Activated naive CD4-positive, alpha-beta T cell treated with anti-CD3 and anti-CD28 coated beads, Interleukin-2, amount 50 U/mL, for 16 hours (primary cell): ENCODE data around the gene NKX1-1.

Experiments used
- DNase-seq: peaks from one replicate; pipeline ENCODE4 v3.0.0-alpha.2; 2020

Gene NKX1-1

GRCh38 chr4:1356181-1356998, 49.9 kb downstream of the NKX1-1 start:
- peak; percentile 46 for DNase-seq

- no peak for DNase-seq
Observed at GRCh38 chr4:1355378-1355777, 50.9 kb downstream of the NKX1-1 start.

GRCh38 chr4:1354983-1355275, 51.3 kb downstream of the NKX1-1 start:
- no peak for DNase-seq

- DNase-seq = no peak
Observed at GRCh38 chr4:1354136-1354982, 51.9 kb downstream of the NKX1-1 start.

GRCh38 chr4:1353186-1354055, 52.8 kb downstream of the NKX1-1 start:
- no peak for DNase-seq
